Activated CD8-positive, alpha-beta T cell treated with anti-CD3 and anti-CD28 coated beads for 36 hours (primary cell): ENCODE results near the gene MPC1. TPM values are rescaled to one million over a fixed set of nuclear protein-coding genes. Genes with fewer than 3 reads are reported as not detected.

Experiments used
- ATAC-seq: fragments of 200-7000 bp; cut with Tn5 transposase; one replicate; pipeline ENCODE4 v1.10.0; 2021; ENCODE audit warnings: mild to moderate bottlenecking, moderate library complexity
- CTCF ChIA-PET: fragments of 350-600 bp; sonication (Branson Sonifier 250); formaldehyde crosslinking; loops from one replicate; lab custom pipeline; 2021; ENCODE audit warnings: antibody characterized with exemption; lab: Charles Lee
- POLR2A ChIA-PET: fragments of 350-600 bp; sonication (Branson Sonifier 250); formaldehyde crosslinking; loops from one replicate; lab custom pipeline; 2021; ENCODE audit warnings: antibody characterized with exemption; lab: Charles Lee
- DNase-seq: peaks from one replicate; pipeline ENCODE4 v3.0.0-alpha.2; 2020
- H3K27ac Mint-ChIP-seq: one replicate; pipeline ENCODE4 v1.8.0; 2021; ENCODE audit warnings: mild to moderate bottlenecking, mixed read lengths
- H3K27me3 Mint-ChIP-seq: one replicate; pipeline ENCODE4 v1.8.0; 2021; ENCODE audit warnings: mixed read lengths
- H3K36me3 Mint-ChIP-seq: one replicate; pipeline ENCODE4 v1.8.0; 2021; ENCODE audit warnings: low read depth, mixed read lengths
- H3K4me1 Mint-ChIP-seq: one replicate; pipeline ENCODE4 v1.8.0; 2021; ENCODE audit warnings: low read depth, mixed read lengths
- H3K4me3 Mint-ChIP-seq: one replicate; pipeline ENCODE4 v1.8.0; 2021; ENCODE audit warnings: mild to moderate bottlenecking, moderate library complexity, mixed read lengths
- H3K9me3 Mint-ChIP-seq: one replicate; pipeline ENCODE4 v1.8.0; 2021; ENCODE audit warnings: mixed read lengths
- intact Hi-C: fragments of 100-400 bp; cut with micrococcal nuclease; formaldehyde crosslinking; loops from one replicate; pipeline ENCODE4 v1.10.0; 2022
- total RNA-seq, 2 experiments: library from RNA; stranded (reverse); gene quantifications; one replicate each; pipeline ENCODE4 v1.2.3, GENCODE V29; 2021
- TF ChIP-seq, protein P1 (sequence below): fragments of 200-600 bp; IDR thresholded peaks from one replicate; pipeline ENCODE4 v1.8.0; 2022; ENCODE audit warnings: antibody characterized with exemption, mild to moderate bottlenecking

The MPC1 gene
- total RNA-seq, 2 experiments from 2014 or later: 17.4 to 20.3 TPM

GRCh38 chr6:166410426-166410935 is 27.7 kb upstream of the MPC1 start:
- ATAC-seq (no peak), DNase-seq (no peak)
- no peaks in the 10 kb centered on the region for H3K9me3 Mint-ChIP-seq
- peaks cover 3% of the 10 kb centered on the region for H3K36me3 Mint-ChIP-seq
- no peak overlapping the region for H3K4me3 Mint-ChIP-seq
- peaks cover 50% of the 10 kb centered on the region for H3K4me1 Mint-ChIP-seq
- intact Hi-C loops: no loop called here
- CTCF ChIA-PET: interaction anchor here (0.9 to 3.8 kb wide), 4 partner anchors 10 to 133 kb away, joined by 3 to 24 read pairs (median 10); no protein-coding TSS in a partner anchor
- H3K27me3 Mint-ChIP-seq: no peaks in the 10 kb centered on the region
- POLR2A ChIA-PET: interaction anchor here (0.6 to 0.8 kb wide), 2 partner anchors 79 to 861 kb away, joined by 3 read pairs; no protein-coding TSS in a partner anchor
- TF ChIP-seq, protein P1, sequence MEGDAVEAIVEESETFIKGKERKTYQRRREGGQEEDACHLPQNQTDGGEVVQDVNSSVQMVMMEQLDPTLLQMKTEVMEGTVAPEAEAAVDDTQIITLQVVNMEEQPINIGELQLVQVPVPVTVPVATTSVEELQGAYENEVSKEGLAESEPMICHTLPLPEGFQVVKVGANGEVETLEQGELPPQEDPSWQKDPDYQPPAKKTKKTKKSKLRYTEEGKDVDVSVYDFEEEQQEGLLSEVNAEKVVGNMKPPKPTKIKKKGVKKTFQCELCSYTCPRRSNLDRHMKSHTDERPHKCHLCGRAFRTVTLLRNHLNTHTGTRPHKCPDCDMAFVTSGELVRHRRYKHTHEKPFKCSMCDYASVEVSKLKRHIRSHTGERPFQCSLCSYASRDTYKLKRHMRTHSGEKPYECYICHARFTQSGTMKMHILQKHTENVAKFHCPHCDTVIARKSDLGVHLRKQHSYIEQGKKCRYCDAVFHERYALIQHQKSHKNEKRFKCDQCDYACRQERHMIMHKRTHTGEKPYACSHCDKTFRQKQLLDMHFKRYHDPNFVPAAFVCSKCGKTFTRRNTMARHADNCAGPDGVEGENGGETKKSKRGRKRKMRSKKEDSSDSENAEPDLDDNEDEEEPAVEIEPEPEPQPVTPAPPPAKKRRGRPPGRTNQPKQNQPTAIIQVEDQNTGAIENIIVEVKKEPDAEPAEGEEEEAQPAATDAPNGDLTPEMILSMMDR: no peak
- H3K27ac Mint-ChIP-seq: no peak overlapping the region

DNA sequence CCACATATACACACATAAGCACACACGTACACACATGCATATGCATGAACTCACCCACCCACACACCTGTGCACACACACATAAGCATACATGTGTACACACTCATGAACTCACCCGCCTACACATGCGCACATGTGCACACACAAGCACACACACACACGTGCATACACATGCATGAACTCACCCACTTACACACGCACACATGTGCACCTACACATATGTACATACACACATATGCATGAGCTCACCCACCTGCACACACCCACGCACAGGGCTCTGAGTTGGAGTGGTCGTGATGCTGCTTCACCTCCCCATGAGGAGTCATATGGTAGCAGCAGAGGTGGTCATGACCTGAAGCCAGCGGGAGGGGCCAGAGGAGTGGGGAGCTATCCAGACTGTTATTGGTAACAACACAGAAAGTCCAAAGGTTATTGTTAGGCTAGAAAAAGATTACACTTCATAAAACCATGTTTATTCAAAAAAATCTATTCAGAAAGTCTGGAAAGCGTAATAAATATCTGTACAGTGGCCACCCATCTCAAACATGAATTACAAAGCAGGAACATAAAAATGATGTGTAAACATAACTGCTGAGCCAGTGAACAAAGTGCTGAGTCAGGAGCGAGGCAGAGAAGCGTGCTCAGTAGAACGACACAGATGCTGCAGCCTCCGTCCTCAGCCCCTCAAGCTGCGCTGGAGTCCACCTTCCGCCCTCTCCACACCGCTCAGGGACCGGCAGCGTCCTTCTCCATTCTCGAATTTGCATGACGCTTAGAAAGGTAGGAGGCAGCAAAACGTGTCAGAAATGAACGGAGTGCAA is 26.4 kb upstream of the MPC1 start:
- H3K4me3 Mint-ChIP-seq: no peak overlapping the region
- POLR2A ChIA-PET: no interaction called here
- TF ChIP-seq, protein P1: no peak

GRCh38 chr6:166406197-166406596 is 23.5 kb upstream of the MPC1 start:
- intact Hi-C loops: no loop called here
- DNase-seq: no peak
- CTCF ChIA-PET: interaction anchor here (1.1 to 2.0 kb wide), 2 partner anchors 25 to 93 kb away, joined by 3 to 14 read pairs; no protein-coding TSS in a partner anchor
- Mint-ChIP-seq H3K4me1 (peaks cover 15% of the 10 kb centered on the region), H3K4me3 (no peak overlapping the region), H3K9me3 (no peaks in the 10 kb centered on the region), H3K27ac (no peak overlapping the region), H3K36me3 (no peaks in the 10 kb centered on the region), H3K27me3 (no peaks in the 10 kb centered on the region)
- no peak for ATAC-seq
- POLR2A ChIA-PET: no interaction called here
- TF ChIP-seq, protein P1: no peak

More for the DNA sequence above, 26.4 kb upstream of the MPC1 start:
- intact Hi-C loops: no loop called here
- DNase-seq: no peak
- H3K27me3 Mint-ChIP-seq: no peaks in the 10 kb centered on the region
- H3K4me1 Mint-ChIP-seq: peaks cover 37% of the 10 kb centered on the region
- CTCF ChIA-PET: interaction anchor here (1.1 to 3.8 kb wide), 4 partner anchors 9 to 99 kb away, joined by 4 to 24 read pairs (median 10); no protein-coding TSS in a partner anchor
- no peaks in the 10 kb centered on the region for H3K36me3 Mint-ChIP-seq
- H3K27ac Mint-ChIP-seq: no peak overlapping the region
- no peak for ATAC-seq
- H3K9me3 Mint-ChIP-seq: no peaks in the 10 kb centered on the region

DNA sequence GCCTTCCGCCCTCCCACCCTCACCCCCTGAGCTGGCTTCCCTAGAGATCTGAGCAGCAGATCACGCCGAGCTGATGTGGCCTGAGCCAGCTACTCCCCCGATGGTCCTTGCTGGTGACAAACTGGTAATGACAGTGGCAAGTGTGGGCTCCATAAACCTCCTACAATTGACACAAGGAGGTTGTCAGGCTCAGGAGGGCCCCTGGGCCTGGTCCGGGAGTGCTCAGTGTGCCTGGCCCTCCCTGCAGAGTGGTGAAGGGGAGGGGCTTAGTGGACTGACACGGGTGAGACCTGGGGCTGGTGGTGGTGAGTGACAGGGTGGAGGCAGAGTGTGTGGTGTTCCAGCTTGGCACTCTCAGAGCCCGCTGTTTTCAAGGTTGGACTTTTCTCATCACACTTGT is 22.6 kb upstream of the MPC1 start:
- intact Hi-C loops: no loop called here
- no peak for DNase-seq
- CTCF ChIA-PET: interaction anchor here (0.9 to 2.0 kb wide), 4 partner anchors 24 to 130 kb away, joined by 3 to 14 read pairs (median 3); no protein-coding TSS in a partner anchor

More for the DNA sequence above, 22.6 kb upstream of the MPC1 start:
- Mint-ChIP-seq H3K9me3 (no peaks in the 10 kb centered on the region), H3K27ac (no peak overlapping the region), H3K36me3 (no peaks in the 10 kb centered on the region), H3K4me1 (peaks cover 10% of the 10 kb centered on the region), H3K4me3 (no peak overlapping the region), H3K27me3 (no peaks in the 10 kb centered on the region)
- POLR2A ChIA-PET: no interaction called here
- ATAC-seq: no peak
- TF ChIP-seq, protein P1: no peak
